ENCODE data around the gene SOX11.
"Not testable (repeated sequence)": the region's sequence is repeated elsewhere in the genome, so short reads cannot be mapped to it uniquely, and the experiment has no call there.

Gene SOX11

GRCh38 chr2:5691985-5692529 lies at the start of gene SOX11:
TSS of gene SOX11 (plus strand) at chr2:5692384. CDS start at chr2:5692722, 338 bp downstream.
- H3K4me3 ChIP-seq (ENCODE audit: low read depth, low read length), result peak within 1 kb of the TSS; percentile 77
- peak; percentile 80 for DNase-seq (ENCODE audit: low read depth)

GRCh38 chr2:5652734-5653133 lies 39.5 kb upstream of the SOX11 start:
- H3K4me3 ChIP-seq (ENCODE audit: low read depth, low read length); DNase-seq (ENCODE audit: low read depth): not testable (repeated sequence)

GRCh38 chr2:5653756-5654155 lies 38.4 kb upstream of the SOX11 start:
- H3K4me3 ChIP-seq (ENCODE audit: low read depth, low read length); DNase-seq (ENCODE audit: low read depth): not testable (repeated sequence)

GRCh38 chr2:5657231-5657630 lies 35.0 kb upstream of the SOX11 start:
- DNase-seq (ENCODE audit: low read depth), result no peak
- H3K4me3 ChIP-seq (ENCODE audit: low read depth, low read length), result no peak overlapping the region

- H3K4me3 ChIP-seq (ENCODE audit: low read depth, low read length), result no peak overlapping the region
- DNase-seq (ENCODE audit: low read depth), result no peak
These were observed 31.6 kb upstream of the SOX11 start for GRCh38 chr2:5660591-5660990.

GRCh38 chr2:5661362-5661761 lies 30.8 kb upstream of the SOX11 start:
- DNase-seq (ENCODE audit: low read depth), result no peak
- H3K4me3 ChIP-seq (ENCODE audit: low read depth, low read length), result no peak overlapping the region

- H3K4me3 ChIP-seq (ENCODE audit: low read depth, low read length), result no peak overlapping the region
- no peak for DNase-seq (ENCODE audit: low read depth)
These were observed 27.9 kb upstream of the SOX11 start for GRCh38 chr2:5664278-5664681.

- no peak for DNase-seq (ENCODE audit: low read depth)
- H3K4me3 ChIP-seq (ENCODE audit: low read depth, low read length), result no peak overlapping the region
These were observed 27.1 kb upstream of the SOX11 start for GRCh38 chr2:5665066-5665465.

- no peak overlapping the region for H3K4me3 ChIP-seq (ENCODE audit: low read depth, low read length)
- no peak for DNase-seq (ENCODE audit: low read depth)
These were observed 25.4 kb upstream of the SOX11 start for GRCh38 chr2:5666798-5667197.

- H3K4me3 ChIP-seq (ENCODE audit: low read depth, low read length); DNase-seq (ENCODE audit: low read depth): not testable (repeated sequence)
These were observed 24.5 kb upstream of the SOX11 start for GRCh38 chr2:5667655-5668054.

GRCh38 chr2:5668682-5669250 lies 23.4 kb upstream of the SOX11 start:
- no peak for DNase-seq (ENCODE audit: low read depth)
- no peak overlapping the region for H3K4me3 ChIP-seq (ENCODE audit: low read depth, low read length)

GRCh38 chr2:5672749-5673144 lies 19.4 kb upstream of the SOX11 start:
- DNase-seq (ENCODE audit: low read depth), result no peak
- H3K4me3 ChIP-seq (ENCODE audit: low read depth, low read length), result no peak overlapping the region

GRCh38 chr2:5673145-5674025 lies 18.8 kb upstream of the SOX11 start:
- DNase-seq (ENCODE audit: low read depth), result no peak
- H3K4me3 ChIP-seq (ENCODE audit: low read depth, low read length), result peak overlapping the region; percentile 26

GRCh38 chr2:5674026-5674340 lies 18.2 kb upstream of the SOX11 start:
- peak overlapping the region; percentile 26 for H3K4me3 ChIP-seq (ENCODE audit: low read depth, low read length)
- no peak for DNase-seq (ENCODE audit: low read depth)

GRCh38 chr2:5677133-5677532 lies 15.1 kb upstream of the SOX11 start:
- H3K4me3 ChIP-seq (ENCODE audit: low read depth, low read length), result no peak overlapping the region
- no peak for DNase-seq (ENCODE audit: low read depth)

- no peak for DNase-seq (ENCODE audit: low read depth)
- H3K4me3 ChIP-seq (ENCODE audit: low read depth, low read length), result no peak overlapping the region
These were observed 8.7 kb upstream of the SOX11 start for GRCh38 chr2:5683471-5683870.

- no peak overlapping the region for H3K4me3 ChIP-seq (ENCODE audit: low read depth, low read length)
- DNase-seq (ENCODE audit: low read depth), result no peak
These were observed 7.0 kb upstream of the SOX11 start for GRCh38 chr2:5685225-5685624.

- no peak overlapping the region for H3K4me3 ChIP-seq (ENCODE audit: low read depth, low read length)
- no peak for DNase-seq (ENCODE audit: low read depth)
These were observed 6.1 kb upstream of the SOX11 start for GRCh38 chr2:5686068-5686467.

GRCh38 chr2:5686536-5686935 lies 5.6 kb upstream of the SOX11 start:
- DNase-seq (ENCODE audit: low read depth), result no peak
- H3K4me3 ChIP-seq (ENCODE audit: low read depth, low read length), result no peak overlapping the region

GRCh38 chr2:5689750-5690149 lies 2.4 kb upstream of the SOX11 start:
- no peak for DNase-seq (ENCODE audit: low read depth)
- H3K4me3 ChIP-seq (ENCODE audit: low read depth, low read length), result no peak overlapping the region

GRCh38 chr2:5690286-5690685 lies 1.9 kb upstream of the SOX11 start:
- peak overlapping the region; percentile 77 for H3K4me3 ChIP-seq (ENCODE audit: low read depth, low read length)
- no peak for DNase-seq (ENCODE audit: low read depth)
